Spleen (tissue), 7 donors: Measurements from ENCODE around the gene RPL18.

Source experiments
- CTCF ChIP-seq, 11 experiments: fragments of 200-600 bp in 7 of 11; fragments of 450-650 bp in 4 of 11; sonication (generic) in 4 of 11; IDR thresholded peaks in 8 of 11; conservative IDR thresholded peaks in 3 of 11; 1 replicate in 7 of 11; 2 replicates in 4 of 11; pipeline versions ENCODE4 v1.4.0 to v1.8.0; 2016 to 2021; ENCODE audit warnings: antibody characterized with exemption in 11 of 11, inconsistent platforms in 4 of 11, mild to moderate bottlenecking in 1 of 11
- POLR2A ChIP-seq, 3 donors: fragments of 450-650 bp; IDR thresholded peaks; one replicate each; pipeline ENCODE4 v1.5.1; 2017; ENCODE audit warnings: antibody characterized with exemption in 3 of 3, mild to moderate bottlenecking in 1 of 3
- POLR2AphosphoS5 ChIP-seq, 3 donors: sonication (generic); formaldehyde crosslinking; IDR thresholded peaks; one replicate each; pipeline ENCODE4 v1.5.1; 2017; ENCODE audit warnings: antibody characterized with exemption in 3 of 3
- donor health status: DM: no; HTN: no; CAD: no; lungs with moderate emphysema.
- donor health status: DM: no; HTN: no; CAD: no.
- donor health status: DM: no; HTN: no; CAD: no.

DNA sequence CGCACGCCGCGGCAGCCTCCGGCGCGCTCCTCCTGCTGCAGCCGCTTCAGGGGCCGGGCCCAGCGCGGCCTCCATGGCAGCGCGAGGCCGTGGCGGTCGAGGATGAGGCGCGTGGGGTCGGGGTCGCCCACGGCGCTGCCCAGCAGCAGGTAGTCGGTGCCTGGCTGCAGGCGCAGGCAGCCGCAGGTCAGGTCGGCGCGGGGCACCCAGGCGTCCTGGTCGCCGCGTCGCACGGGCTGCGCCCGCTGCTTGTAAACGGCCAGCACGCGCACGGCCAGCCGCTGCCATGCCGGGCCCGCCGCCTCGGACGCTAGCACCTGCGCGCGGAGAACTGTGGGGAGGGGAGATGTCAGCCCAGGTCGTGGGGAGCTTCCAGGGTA lies 42.7 kb upstream of the RPL18 start:
- no peak for TF ChIP-seq POLR2AphosphoS5 (IDR thresholded peaks at IDR 0.05)
- no peak for TF ChIP-seq CTCF (IDR thresholded peaks at IDR 0.05 in 8 of 11, conservative IDR thresholded peaks at IDR 0.05 in 3 of 11)
- TF ChIP-seq POLR2A (IDR thresholded peaks at IDR 0.05) = no peak
